HEK293 (cell line): Measurements from ENCODE around the gene MYH3.

Source experiments
- CTCF ChIA-PET: fragments of 350-600 bp; formaldehyde crosslinking; extraction: SDS; loops from one replicate; lab custom pipeline; 2021; ENCODE audit warnings: antibody characterized with exemption; lab: Yijun Ruan, JAX
- POLR2A ChIA-PET: fragments of 300-600 bp; formaldehyde crosslinking; extraction: SDS; loops from one replicate; lab custom pipeline; 2020; ENCODE audit warnings: antibody characterized with exemption, inconsistent platforms; lab: Yijun Ruan, JAX
- H3K27ac ChIP-seq: fragments of 200-500 bp; sonication (Bioruptor generic); 2 replicates; pipeline ENCODE4 v1.5.1; 2014; ENCODE audit warnings: low read depth, low read length, control low read depth, inconsistent platforms; ENCODE audit errors: extremely low read depth
- H3K36me3 ChIP-seq, 2 experiments: fragments of 200-500 bp in 1 of 2; sonication (Bioruptor generic) in 1 of 2; 1 replicate in 1 of 2; 2 replicates in 1 of 2; pipeline ENCODE4 v1.5.1; 2014 to 2017; ENCODE audit warnings: inconsistent platforms in 2 of 2, low read length in 2 of 2; ENCODE audit not compliant: control insufficient read depth in 2 of 2, insufficient read depth in 1 of 2
- H3K4me1 ChIP-seq: fragments of 200-500 bp; sonication (Bioruptor generic); 2 replicates; pipeline ENCODE4 v1.5.1; 2014; ENCODE audit warnings: mild to moderate bottlenecking, low read length, inconsistent platforms; ENCODE audit not compliant: control insufficient read depth, insufficient read depth
- H3K4me3 ChIP-seq: 2 replicates; pipeline ENCODE4 v1.5.1; 2011; ENCODE audit warnings: low read depth, mild to moderate bottlenecking, control low read depth, low read length, moderate library complexity
- H3K9me3 ChIP-seq: fragments of 200-500 bp; sonication (Bioruptor generic); 2 replicates; pipeline ENCODE4 v1.5.1; 2014; ENCODE audit warnings: low read depth, low read length, inconsistent platforms; ENCODE audit not compliant: control insufficient read depth, insufficient read depth
- FEZF1 ChIP-seq: fragments of 450-650 bp; formaldehyde crosslinking; IDR thresholded peaks from 2 replicates; pipeline ENCODE4 v1.5.1; 2016; ENCODE audit warnings: missing biosample characterization, missing genetic modification characterization
- OVOL3 ChIP-seq: fragments of 450-650 bp; formaldehyde crosslinking; IDR thresholded peaks from 2 replicates; pipeline ENCODE4 v1.5.1; 2016; ENCODE audit warnings: missing biosample characterization, missing genetic modification characterization
- TCF7L2 ChIP-seq: IDR thresholded peaks from 2 replicates; pipeline ENCODE4 v1.6.1; 2011; ENCODE audit warnings: low read depth, mild to moderate bottlenecking, inconsistent platforms, low read length, moderate library complexity, borderline replicate concordance
- ZNF16 ChIP-seq: fragments of 450-650 bp; formaldehyde crosslinking; IDR thresholded peaks from 2 replicates; pipeline ENCODE4 v1.5.1; 2016; ENCODE audit warnings: low read depth, missing biosample characterization, missing genetic modification characterization
- ZNF274 ChIP-seq, 2 experiments: fragments of 200-500 bp in 1 of 2; fragments of 450-650 bp in 1 of 2; sonication (Bioruptor generic) in 1 of 2; formaldehyde crosslinking in 1 of 2; IDR thresholded peaks; 2 replicates each; pipeline versions ENCODE4 v1.5.1 to v1.6.1; 2014 to 2016; ENCODE audit warnings: borderline replicate concordance in 1 of 2, inconsistent platforms in 1 of 2, low read length in 1 of 2, missing biosample characterization in 1 of 2, missing genetic modification characterization in 1 of 2
- ZNF335 ChIP-seq: fragments of 450-650 bp; formaldehyde crosslinking; conservative IDR thresholded peaks from 2 replicates; pipeline ENCODE4 v1.5.1; 2016; ENCODE audit warnings: missing biosample characterization, missing genetic modification characterization
- ZNF354C ChIP-seq: fragments of 450-650 bp; formaldehyde crosslinking; IDR thresholded peaks from 2 replicates; pipeline ENCODE4 v1.5.1; 2016; ENCODE audit warnings: missing biosample characterization, missing genetic modification characterization, low read depth, borderline replicate concordance
- ZNF629 ChIP-seq: fragments of 450-650 bp; formaldehyde crosslinking; IDR thresholded peaks from 2 replicates; pipeline ENCODE4 v1.5.1; 2017; ENCODE audit warnings: missing biosample characterization, missing genetic modification characterization
- ZNF664 ChIP-seq: fragments of 450-650 bp; formaldehyde crosslinking; IDR thresholded peaks from 2 replicates; pipeline ENCODE4 v1.5.1; 2016; ENCODE audit warnings: missing biosample characterization, missing genetic modification characterization
- TF ChIP-seq, protein P1 (sequence below): fragments of 450-650 bp; formaldehyde crosslinking; IDR thresholded peaks from 2 replicates; pipeline ENCODE4 v1.5.1; 2016; ENCODE audit warnings: missing biosample characterization, missing genetic modification characterization, low read depth
- TF ChIP-seq, protein P2 (sequence below): fragments of 450-650 bp; formaldehyde crosslinking; IDR thresholded peaks from 2 replicates; pipeline ENCODE4 v1.5.1; 2016; ENCODE audit warnings: missing biosample characterization, missing genetic modification characterization, borderline replicate concordance
- TF ChIP-seq, protein P3 (sequence below): fragments of 450-650 bp; formaldehyde crosslinking; IDR thresholded peaks from 2 replicates; pipeline ENCODE4 v1.5.1; 2016; ENCODE audit warnings: missing biosample characterization, missing genetic modification characterization
- TF ChIP-seq, protein P4 (sequence below): fragments of 450-650 bp; formaldehyde crosslinking; IDR thresholded peaks from 2 replicates; pipeline ENCODE4 v1.5.1; 2017; ENCODE audit warnings: missing biosample characterization, missing genetic modification characterization
- TF ChIP-seq, protein P5 (sequence below): fragments of 450-650 bp; formaldehyde crosslinking; IDR thresholded peaks from 2 replicates; pipeline ENCODE4 v1.5.1; 2016; ENCODE audit warnings: missing biosample characterization, missing genetic modification characterization, borderline replicate concordance
- TF ChIP-seq, protein P6 (sequence below): fragments of 450-650 bp; IDR thresholded peaks from 2 replicates; pipeline ENCODE4 v1.5.1; 2018; ENCODE audit warnings: missing biosample characterization, mild to moderate bottlenecking, missing genetic modification characterization

Gene MYH3

DNA sequence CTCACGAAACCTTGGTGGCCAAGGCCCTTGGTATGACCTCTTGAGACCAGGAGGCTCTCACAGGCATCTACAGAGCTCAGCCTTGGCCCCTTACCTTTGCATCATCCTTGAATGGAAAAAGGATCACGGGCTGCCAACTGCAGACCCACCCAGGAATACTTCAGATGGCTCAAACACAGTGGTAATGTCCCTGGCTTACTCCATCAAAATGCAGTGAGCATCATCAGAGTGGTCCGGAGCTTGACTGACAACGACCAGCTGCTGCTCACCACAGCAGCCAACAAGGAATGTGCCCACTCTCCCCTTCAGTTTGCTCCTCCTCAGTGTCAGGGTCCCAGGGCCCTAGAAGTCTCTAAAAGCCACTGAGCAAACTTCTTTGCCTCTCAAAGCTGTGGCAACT, 17.6 kb upstream of the MYH3 start:
- ChIA-PET CTCF (interaction anchor here (1.3 to 1.6 kb wide), 4 partner anchors 9 to 170 kb away, joined by 3 to 8 read pairs (median 6); no protein-coding TSS in a partner anchor), POLR2A (no interaction called here)
- Histone ChIP-seq H3K4me3 (no peak overlapping the region), H3K27ac (no peak overlapping the region), H3K9me3 (no peaks in the 10 kb centered on the region), H3K4me1 (no peaks in the 10 kb centered on the region), H3K36me3 (peaks cover 30 to 56% of the 10 kb centered on the region in 2 experiments)
- TF ChIP-seq, protein P1, sequence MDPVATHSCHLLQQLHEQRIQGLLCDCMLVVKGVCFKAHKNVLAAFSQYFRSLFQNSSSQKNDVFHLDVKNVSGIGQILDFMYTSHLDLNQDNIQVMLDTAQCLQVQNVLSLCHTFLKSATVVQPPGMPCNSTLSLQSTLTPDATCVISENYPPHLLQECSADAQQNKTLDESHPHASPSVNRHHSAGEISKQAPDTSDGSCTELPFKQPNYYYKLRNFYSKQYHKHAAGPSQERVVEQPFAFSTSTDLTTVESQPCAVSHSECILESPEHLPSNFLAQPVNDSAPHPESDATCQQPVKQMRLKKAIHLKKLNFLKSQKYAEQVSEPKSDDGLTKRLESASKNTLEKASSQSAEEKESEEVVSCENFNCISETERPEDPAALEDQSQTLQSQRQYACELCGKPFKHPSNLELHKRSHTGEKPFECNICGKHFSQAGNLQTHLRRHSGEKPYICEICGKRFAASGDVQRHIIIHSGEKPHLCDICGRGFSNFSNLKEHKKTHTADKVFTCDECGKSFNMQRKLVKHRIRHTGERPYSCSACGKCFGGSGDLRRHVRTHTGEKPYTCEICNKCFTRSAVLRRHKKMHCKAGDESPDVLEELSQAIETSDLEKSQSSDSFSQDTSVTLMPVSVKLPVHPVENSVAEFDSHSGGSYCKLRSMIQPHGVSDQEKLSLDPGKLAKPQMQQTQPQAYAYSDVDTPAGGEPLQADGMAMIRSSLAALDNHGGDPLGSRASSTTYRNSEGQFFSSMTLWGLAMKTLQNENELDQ (tag by site-specific recombination), result no peak
- TF ChIP-seq, protein P2, sequence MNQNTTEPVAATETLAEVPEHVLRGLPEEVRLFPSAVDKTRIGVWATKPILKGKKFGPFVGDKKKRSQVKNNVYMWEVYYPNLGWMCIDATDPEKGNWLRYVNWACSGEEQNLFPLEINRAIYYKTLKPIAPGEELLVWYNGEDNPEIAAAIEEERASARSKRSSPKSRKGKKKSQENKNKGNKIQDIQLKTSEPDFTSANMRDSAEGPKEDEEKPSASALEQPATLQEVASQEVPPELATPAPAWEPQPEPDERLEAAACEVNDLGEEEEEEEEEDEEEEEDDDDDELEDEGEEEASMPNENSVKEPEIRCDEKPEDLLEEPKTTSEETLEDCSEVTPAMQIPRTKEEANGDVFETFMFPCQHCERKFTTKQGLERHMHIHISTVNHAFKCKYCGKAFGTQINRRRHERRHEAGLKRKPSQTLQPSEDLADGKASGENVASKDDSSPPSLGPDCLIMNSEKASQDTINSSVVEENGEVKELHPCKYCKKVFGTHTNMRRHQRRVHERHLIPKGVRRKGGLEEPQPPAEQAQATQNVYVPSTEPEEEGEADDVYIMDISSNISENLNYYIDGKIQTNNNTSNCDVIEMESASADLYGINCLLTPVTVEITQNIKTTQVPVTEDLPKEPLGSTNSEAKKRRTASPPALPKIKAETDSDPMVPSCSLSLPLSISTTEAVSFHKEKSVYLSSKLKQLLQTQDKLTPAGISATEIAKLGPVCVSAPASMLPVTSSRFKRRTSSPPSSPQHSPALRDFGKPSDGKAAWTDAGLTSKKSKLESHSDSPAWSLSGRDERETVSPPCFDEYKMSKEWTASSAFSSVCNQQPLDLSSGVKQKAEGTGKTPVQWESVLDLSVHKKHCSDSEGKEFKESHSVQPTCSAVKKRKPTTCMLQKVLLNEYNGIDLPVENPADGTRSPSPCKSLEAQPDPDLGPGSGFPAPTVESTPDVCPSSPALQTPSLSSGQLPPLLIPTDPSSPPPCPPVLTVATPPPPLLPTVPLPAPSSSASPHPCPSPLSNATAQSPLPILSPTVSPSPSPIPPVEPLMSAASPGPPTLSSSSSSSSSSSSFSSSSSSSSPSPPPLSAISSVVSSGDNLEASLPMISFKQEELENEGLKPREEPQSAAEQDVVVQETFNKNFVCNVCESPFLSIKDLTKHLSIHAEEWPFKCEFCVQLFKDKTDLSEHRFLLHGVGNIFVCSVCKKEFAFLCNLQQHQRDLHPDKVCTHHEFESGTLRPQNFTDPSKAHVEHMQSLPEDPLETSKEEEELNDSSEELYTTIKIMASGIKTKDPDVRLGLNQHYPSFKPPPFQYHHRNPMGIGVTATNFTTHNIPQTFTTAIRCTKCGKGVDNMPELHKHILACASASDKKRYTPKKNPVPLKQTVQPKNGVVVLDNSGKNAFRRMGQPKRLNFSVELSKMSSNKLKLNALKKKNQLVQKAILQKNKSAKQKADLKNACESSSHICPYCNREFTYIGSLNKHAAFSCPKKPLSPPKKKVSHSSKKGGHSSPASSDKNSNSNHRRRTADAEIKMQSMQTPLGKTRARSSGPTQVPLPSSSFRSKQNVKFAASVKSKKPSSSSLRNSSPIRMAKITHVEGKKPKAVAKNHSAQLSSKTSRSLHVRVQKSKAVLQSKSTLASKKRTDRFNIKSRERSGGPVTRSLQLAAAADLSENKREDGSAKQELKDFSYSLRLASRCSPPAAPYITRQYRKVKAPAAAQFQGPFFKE (tag by site-specific recombination), result no peak
- TF ChIP-seq ZNF629 (tag by site-specific recombination), result no peak
- TF ChIP-seq ZNF274 (IDR thresholded peaks at IDR 0.05; ENCODE audit: low read length), result no peak
- no peak for TF ChIP-seq ZNF274 (tag by site-specific recombination; IDR thresholded peaks at IDR 0.05; ENCODE audit: borderline replicate concordance)
- no peak for TF ChIP-seq OVOL3 (tag by site-specific recombination)
- TF ChIP-seq ZNF16 (tag by site-specific recombination), result no peak

DNA sequence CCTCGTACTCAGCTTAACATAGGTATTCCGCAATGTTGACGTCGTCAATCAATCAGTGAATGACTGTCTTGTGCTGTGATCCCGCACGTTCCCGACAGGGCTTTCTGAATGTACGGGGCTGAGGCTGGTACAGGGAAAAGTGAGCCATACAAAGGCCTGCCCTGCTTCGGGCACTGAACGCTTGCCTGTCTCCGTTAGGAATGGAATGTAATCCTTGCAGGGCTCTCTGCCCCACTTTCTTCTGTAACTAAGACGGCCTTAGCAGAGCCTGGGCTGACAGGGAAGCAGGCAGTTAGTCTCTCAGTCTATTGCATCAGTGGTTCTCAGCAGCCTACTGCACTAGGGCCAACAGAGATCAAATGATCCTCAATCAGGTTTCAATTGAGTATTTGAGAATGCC, 16.2 kb upstream of the MYH3 start:
- peaks cover 21 to 44% of the 10 kb centered on the region in 2 experiments for H3K36me3 ChIP-seq
- H3K4me1 ChIP-seq, result no peaks in the 10 kb centered on the region
- H3K9me3 ChIP-seq, result no peaks in the 10 kb centered on the region
- H3K27ac ChIP-seq, result no peak overlapping the region
- TF ChIP-seq, protein P3, sequence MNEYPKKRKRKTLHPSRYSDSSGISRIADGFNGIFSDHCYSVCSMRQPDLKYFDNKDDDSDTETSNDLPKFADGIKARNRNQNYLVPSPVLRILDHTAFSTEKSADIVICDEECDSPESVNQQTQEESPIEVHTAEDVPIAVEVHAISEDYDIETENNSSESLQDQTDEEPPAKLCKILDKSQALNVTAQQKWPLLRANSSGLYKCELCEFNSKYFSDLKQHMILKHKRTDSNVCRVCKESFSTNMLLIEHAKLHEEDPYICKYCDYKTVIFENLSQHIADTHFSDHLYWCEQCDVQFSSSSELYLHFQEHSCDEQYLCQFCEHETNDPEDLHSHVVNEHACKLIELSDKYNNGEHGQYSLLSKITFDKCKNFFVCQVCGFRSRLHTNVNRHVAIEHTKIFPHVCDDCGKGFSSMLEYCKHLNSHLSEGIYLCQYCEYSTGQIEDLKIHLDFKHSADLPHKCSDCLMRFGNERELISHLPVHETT (tag by site-specific recombination), result no peak
- TF ChIP-seq, all 188 proteins: peak for 0
- CTCF ChIA-PET, result interaction anchor here (1.1 to 1.6 kb wide), 4 partner anchors 10 to 55 kb away, joined by 3 to 6 read pairs (median 5); no protein-coding TSS in a partner anchor
- POLR2A ChIA-PET, result no interaction called here
- no peak overlapping the region for H3K4me3 ChIP-seq

DNA sequence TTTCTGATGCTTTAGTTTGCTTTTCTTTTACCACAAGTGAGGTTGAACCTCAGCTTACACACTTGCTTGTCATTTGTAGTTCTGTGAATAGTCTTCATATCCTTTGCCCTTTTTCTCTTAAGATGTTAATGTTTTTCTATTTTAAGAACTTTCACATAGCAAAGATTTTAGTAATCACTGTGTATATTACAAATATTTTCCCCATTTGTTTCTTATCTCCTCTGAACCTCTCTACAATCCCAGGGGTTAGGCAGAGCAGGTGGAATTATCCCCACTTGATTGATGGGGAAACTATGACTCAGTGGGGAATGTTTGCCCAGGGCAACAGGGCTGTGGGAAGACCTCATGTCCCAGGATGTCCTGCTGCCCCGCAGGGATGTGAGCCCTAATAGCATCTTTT, 11.7 kb upstream of the MYH3 start:
- H3K4me1 ChIP-seq, result no peaks in the 10 kb centered on the region
- CTCF ChIA-PET, result no interaction called here
- H3K36me3 ChIP-seq, result peaks cover 0 to 7% of the 10 kb centered on the region in 2 experiments; a peak in 1 of 3 replicates
- H3K9me3 ChIP-seq, result no peaks in the 10 kb centered on the region
- POLR2A ChIA-PET, result no interaction called here
- no peak overlapping the region for H3K4me3 ChIP-seq
- no peak overlapping the region for H3K27ac ChIP-seq
- no peak for TF ChIP-seq ZNF664 (tag by site-specific recombination)
- TF ChIP-seq FEZF1 (tag by site-specific recombination), result no peak
- TF ChIP-seq ZNF16 (tag by site-specific recombination), result no peak
- TF ChIP-seq, protein P4, sequence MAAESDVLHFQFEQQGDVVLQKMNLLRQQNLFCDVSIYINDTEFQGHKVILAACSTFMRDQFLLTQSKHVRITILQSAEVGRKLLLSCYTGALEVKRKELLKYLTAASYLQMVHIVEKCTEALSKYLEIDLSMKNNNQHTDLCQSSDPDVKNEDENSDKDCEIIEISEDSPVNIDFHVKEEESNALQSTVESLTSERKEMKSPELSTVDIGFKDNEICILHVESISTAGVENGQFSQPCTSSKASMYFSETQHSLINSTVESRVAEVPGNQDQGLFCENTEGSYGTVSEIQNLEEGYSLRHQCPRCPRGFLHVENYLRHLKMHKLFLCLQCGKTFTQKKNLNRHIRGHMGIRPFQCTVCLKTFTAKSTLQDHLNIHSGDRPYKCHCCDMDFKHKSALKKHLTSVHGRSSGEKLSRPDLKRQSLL, result no peak
- TF ChIP-seq, protein P5, sequence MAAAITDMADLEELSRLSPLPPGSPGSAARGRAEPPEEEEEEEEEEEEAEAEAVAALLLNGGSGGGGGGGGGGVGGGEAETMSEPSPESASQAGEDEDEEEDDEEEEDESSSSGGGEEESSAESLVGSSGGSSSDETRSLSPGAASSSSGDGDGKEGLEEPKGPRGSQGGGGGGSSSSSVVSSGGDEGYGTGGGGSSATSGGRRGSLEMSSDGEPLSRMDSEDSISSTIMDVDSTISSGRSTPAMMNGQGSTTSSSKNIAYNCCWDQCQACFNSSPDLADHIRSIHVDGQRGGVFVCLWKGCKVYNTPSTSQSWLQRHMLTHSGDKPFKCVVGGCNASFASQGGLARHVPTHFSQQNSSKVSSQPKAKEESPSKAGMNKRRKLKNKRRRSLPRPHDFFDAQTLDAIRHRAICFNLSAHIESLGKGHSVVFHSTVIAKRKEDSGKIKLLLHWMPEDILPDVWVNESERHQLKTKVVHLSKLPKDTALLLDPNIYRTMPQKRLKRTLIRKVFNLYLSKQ (tag by site-specific recombination), result no peak
- no peak for TF ChIP-seq ZNF335 (tag by site-specific recombination)
- TF ChIP-seq TCF7L2, result no peak
- TF ChIP-seq, protein P6, sequence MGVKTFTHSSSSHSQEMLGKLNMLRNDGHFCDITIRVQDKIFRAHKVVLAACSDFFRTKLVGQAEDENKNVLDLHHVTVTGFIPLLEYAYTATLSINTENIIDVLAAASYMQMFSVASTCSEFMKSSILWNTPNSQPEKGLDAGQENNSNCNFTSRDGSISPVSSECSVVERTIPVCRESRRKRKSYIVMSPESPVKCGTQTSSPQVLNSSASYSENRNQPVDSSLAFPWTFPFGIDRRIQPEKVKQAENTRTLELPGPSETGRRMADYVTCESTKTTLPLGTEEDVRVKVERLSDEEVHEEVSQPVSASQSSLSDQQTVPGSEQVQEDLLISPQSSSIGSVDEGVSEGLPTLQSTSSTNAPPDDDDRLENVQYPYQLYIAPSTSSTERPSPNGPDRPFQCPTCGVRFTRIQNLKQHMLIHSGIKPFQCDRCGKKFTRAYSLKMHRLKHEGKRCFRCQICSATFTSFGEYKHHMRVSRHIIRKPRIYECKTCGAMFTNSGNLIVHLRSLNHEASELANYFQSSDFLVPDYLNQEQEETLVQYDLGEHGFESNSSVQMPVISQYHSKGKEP (tag by site-specific recombination), result no peak
- TF ChIP-seq ZNF354C (tag by site-specific recombination), result no peak
